ENCODE measurements around the gene SDC1.

The SDC1 gene

DNA sequence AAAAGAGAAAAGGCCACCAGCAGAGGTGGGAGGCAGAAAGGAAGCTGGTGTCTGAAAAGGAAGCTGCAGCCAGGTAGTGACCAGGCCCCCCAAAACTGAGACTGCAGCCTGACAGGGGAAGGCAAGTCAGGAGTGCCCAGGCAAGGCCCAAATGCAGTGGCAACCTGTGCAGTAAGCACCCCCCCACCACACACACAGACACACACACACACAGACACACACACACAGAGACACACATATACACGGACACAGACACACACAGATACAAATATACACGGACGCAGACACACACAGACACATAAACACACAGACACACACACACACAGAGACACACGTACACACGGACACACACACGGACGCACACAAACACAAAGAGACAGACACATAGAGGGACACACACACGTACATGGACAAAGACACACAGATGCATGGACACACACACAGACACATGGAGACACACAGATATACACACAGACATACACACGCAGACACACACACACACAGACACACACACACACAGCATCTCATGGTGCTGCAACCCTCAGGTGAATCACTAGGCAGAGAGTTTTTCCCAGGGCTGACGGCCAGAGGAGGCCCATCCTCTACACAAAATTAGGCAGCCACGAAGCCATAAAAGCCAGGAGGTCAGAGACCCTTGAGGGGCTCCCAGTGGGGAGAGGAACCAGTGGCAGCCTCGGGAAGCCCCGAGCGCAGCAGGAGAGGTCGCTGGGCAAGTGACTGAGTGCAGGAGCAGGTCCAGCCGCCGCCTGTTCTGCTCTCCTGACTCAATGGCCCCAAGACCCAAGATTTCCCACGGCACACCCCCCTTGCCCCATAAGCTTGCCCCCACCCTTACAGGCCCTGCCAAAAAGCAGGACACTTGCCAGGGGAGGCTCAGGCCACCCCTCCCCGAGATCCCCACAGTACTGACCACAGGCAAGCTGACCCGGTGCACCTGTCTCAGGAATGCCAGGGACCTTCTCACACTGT, 6.3 kb downstream of the SDC1 start:
- TF ChIP-seq, protein P1, sequence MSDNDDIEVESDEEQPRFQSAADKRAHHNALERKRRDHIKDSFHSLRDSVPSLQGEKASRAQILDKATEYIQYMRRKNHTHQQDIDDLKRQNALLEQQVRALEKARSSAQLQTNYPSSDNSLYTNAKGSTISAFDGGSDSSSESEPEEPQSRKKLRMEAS (IDR thresholded peaks at IDR 0.05), result no peak
- TF ChIP-seq EP300 (IDR thresholded peaks at IDR 0.05; ENCODE audit: borderline replicate concordance) (no peak), TCF12 (IDR thresholded peaks at IDR 0.05; ENCODE audit: low read depth) (no peak), EGR1 (IDR thresholded peaks at IDR 0.05) (no peak), CREB1 (IDR thresholded peaks at IDR 0.05; ENCODE audit: low read depth) (no peak), RAD21 (IDR thresholded peaks at IDR 0.05; ENCODE audit: low read depth) (no peak), FOXM1 (IDR thresholded peaks at IDR 0.05; ENCODE audit: borderline replicate concordance, low read depth) (no peak), NFIC (IDR thresholded peaks at IDR 0.05) (no peak), TAF1 (IDR thresholded peaks at IDR 0.05; ENCODE audit: low read depth) (no peak), CEBPB (IDR thresholded peaks at IDR 0.05) (no peak), TEAD4 (IDR thresholded peaks at IDR 0.05) (no peak), YY1 (IDR thresholded peaks at IDR 0.05; ENCODE audit: low read depth) (no peak)
- TF ChIP-seq, protein P2, sequence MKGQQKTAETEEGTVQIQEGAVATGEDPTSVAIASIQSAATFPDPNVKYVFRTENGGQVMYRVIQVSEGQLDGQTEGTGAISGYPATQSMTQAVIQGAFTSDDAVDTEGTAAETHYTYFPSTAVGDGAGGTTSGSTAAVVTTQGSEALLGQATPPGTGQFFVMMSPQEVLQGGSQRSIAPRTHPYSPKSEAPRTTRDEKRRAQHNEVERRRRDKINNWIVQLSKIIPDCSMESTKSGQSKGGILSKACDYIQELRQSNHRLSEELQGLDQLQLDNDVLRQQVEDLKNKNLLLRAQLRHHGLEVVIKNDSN (IDR thresholded peaks at IDR 0.05), result no peak
- TF ChIP-seq, protein P3, sequence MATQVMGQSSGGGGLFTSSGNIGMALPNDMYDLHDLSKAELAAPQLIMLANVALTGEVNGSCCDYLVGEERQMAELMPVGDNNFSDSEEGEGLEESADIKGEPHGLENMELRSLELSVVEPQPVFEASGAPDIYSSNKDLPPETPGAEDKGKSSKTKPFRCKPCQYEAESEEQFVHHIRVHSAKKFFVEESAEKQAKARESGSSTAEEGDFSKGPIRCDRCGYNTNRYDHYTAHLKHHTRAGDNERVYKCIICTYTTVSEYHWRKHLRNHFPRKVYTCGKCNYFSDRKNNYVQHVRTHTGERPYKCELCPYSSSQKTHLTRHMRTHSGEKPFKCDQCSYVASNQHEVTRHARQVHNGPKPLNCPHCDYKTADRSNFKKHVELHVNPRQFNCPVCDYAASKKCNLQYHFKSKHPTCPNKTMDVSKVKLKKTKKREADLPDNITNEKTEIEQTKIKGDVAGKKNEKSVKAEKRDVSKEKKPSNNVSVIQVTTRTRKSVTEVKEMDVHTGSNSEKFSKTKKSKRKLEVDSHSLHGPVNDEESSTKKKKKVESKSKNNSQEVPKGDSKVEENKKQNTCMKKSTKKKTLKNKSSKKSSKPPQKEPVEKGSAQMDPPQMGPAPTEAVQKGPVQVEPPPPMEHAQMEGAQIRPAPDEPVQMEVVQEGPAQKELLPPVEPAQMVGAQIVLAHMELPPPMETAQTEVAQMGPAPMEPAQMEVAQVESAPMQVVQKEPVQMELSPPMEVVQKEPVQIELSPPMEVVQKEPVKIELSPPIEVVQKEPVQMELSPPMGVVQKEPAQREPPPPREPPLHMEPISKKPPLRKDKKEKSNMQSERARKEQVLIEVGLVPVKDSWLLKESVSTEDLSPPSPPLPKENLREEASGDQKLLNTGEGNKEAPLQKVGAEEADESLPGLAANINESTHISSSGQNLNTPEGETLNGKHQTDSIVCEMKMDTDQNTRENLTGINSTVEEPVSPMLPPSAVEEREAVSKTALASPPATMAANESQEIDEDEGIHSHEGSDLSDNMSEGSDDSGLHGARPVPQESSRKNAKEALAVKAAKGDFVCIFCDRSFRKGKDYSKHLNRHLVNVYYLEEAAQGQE (IDR thresholded peaks at IDR 0.05; ENCODE audit: low read depth), result no peak

DNA sequence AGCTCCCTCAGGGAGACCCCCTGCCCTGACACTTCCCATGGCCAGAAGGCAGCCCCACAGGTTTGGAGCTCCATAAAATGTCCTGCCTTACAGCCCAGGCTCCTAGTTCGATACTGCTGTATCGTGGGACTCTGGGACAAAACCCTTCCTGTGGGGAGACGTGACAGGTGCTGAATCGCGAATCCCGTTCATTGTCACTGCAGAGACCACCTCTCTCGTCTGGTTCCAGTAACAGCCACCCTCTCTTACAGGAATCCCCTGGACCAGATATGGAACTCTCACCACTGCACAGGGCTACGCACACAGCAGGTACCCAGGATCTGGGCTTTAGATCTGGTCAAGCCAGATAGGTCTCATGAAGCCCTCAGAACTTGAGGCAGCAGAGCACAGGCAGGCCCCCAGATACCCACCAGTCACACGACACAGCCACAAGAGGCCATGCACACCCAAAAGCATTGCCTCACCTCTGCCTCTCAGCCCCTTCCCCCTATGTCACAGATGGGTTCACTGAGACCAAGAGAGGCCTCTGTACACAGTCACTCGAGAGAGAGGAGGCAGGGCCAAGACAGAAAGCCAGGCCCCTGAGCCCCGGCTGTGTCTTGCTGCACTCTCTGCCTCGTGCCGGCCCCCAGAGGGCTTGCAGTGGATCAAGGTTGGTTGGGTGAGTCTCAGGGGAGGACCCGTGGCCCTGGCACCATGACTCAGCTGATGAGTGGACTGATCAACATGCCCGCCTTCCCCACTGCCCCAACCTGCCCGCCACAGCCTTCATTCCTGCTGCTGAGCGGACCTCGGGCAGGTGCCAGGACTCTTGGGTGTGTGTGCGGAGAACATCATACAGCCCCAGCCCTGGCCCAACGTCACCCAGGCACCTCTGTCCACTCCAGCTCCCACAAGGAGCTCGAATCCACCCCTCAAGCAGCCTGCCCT, 7.6 kb downstream of the SDC1 start:
- TF ChIP-seq TEAD4 (IDR thresholded peaks at IDR 0.05), result no peak
- TF ChIP-seq, protein P1 (IDR thresholded peaks at IDR 0.05), result no peak
- no peak for TF ChIP-seq EGR1 (IDR thresholded peaks at IDR 0.05)
- TF ChIP-seq, protein P3 (IDR thresholded peaks at IDR 0.05; ENCODE audit: low read depth), result no peak
- TF ChIP-seq, protein P2 (IDR thresholded peaks at IDR 0.05), result no peak
- no peak for TF ChIP-seq CEBPB (IDR thresholded peaks at IDR 0.05)
- no peak for TF ChIP-seq TAF1 (IDR thresholded peaks at IDR 0.05; ENCODE audit: low read depth)
- no peak for TF ChIP-seq CREB1 (IDR thresholded peaks at IDR 0.05; ENCODE audit: low read depth)
- no peak for TF ChIP-seq EP300 (IDR thresholded peaks at IDR 0.05; ENCODE audit: borderline replicate concordance)
- no peak for TF ChIP-seq RAD21 (IDR thresholded peaks at IDR 0.05; ENCODE audit: low read depth)
- no peak for TF ChIP-seq YY1 (IDR thresholded peaks at IDR 0.05; ENCODE audit: low read depth)
- no peak for TF ChIP-seq ZBTB7A (IDR thresholded peaks at IDR 0.05; ENCODE audit: low read depth)
- no peak for TF ChIP-seq NFIC (IDR thresholded peaks at IDR 0.05)
- no peak for TF ChIP-seq TCF12 (IDR thresholded peaks at IDR 0.05; ENCODE audit: low read depth)
- TF ChIP-seq FOXM1 (IDR thresholded peaks at IDR 0.05; ENCODE audit: borderline replicate concordance, low read depth), result no peak

DNA sequence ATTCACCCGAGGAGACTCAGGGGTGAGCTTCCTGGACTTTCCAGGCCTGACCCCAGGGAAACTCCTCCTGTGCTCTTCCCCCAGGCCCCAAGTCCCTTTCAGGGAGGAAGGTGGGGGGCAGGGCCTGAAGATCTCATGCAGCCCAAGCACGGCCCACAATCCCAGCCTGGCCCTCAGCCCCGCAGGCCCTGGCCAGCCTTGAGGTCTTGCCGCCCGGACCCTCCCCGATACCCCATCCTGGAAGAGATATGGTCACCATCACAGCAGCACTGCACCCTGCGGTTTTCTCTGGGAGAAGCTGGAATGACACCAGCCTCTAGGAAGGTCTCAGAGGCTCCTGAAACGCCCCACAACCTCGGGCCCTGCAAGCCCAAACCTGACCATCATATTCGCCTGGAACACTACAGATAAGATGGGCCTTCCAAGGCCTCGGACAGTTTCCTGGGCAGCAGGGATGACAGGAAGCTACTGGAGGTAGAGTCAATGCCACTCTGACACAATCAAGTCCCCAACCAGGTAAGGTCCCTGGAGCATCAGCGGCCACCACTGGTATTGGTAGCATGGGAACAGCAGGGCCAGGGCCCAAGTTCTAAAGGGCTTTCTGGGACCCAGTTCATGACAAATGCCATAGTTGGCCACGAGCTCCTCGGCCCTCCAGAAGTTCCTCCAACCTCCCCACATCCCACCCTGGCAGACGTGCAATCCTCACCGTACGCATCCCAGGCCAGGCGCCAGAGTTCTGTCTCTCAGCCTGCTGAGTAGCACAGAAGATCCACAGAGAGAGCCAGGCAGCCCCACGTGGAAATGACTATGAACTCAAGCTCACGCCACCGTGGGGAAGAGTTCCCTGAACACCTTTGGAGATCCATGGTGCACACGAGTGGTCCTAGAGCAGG, 8.6 kb downstream of the SDC1 start:
- TF ChIP-seq RAD21 (IDR thresholded peaks at IDR 0.05; ENCODE audit: low read depth), result no peak
- TF ChIP-seq TEAD4 (IDR thresholded peaks at IDR 0.05), result no peak
- TF ChIP-seq TCF12 (IDR thresholded peaks at IDR 0.05; ENCODE audit: low read depth), result no peak
- TF ChIP-seq CEBPB (IDR thresholded peaks at IDR 0.05), result no peak
- TF ChIP-seq FOXM1 (IDR thresholded peaks at IDR 0.05; ENCODE audit: borderline replicate concordance, low read depth), result no peak
